Measurements from ENCODE around the gene SOWAHA. TPM values are rescaled to one million over a fixed set of nuclear protein-coding genes. Genes with fewer than 3 reads are reported as not detected.
"Not testable (repeated sequence)": the region's sequence is repeated elsewhere in the genome, so short reads cannot be mapped to it uniquely, and the experiment has no call there.

SOWAHA gene
- total RNA-seq, 4 donors from 2014 or later: 13.2 to 128 (median 97.5) TPM

- no peak overlapping the region for H3K27ac ChIP-seq
- TF ChIP-seq CTCF (IDR thresholded peaks at IDR 0.05) (no peak), POLR2A (IDR thresholded peaks at IDR 0.05) (no peak)
- DNase-seq: no peak
Measured at GRCh38 chr5:132853323-132853722, 40.2 kb downstream of the SOWAHA start.

GRCh38 chr5:132853790-132854189 is 40.7 kb downstream of the SOWAHA start:
- TF ChIP-seq POLR2A (IDR thresholded peaks at IDR 0.05): no peak
- no peak for TF ChIP-seq CTCF (IDR thresholded peaks at IDR 0.05)
- Histone ChIP-seq H3K27me3 (no peaks in the 10 kb centered on the region), H3K27ac (no peak overlapping the region), H3K9me3 (no peaks in the 10 kb centered on the region), H3K4me1 (no peaks in the 10 kb centered on the region), H3K36me3 (no peaks in the 10 kb centered on the region), H3K4me3 (no peak overlapping the region)
- no peak for DNase-seq

More at GRCh38 chr5:132853323-132853722, 40.2 kb downstream of the SOWAHA start:
- no peaks in the 10 kb centered on the region for H3K4me1 ChIP-seq
- no peaks in the 10 kb centered on the region for H3K9me3 ChIP-seq
- H3K4me3 ChIP-seq: no peak overlapping the region
- no peaks in the 10 kb centered on the region for H3K27me3 ChIP-seq
- H3K36me3 ChIP-seq: no peaks in the 10 kb centered on the region

- H3K9me3 ChIP-seq: no peaks in the 10 kb centered on the region
- H3K36me3 ChIP-seq: no peaks in the 10 kb centered on the region
- TF ChIP-seq CTCF (IDR thresholded peaks at IDR 0.05): no peak
- H3K27me3 ChIP-seq: no peaks in the 10 kb centered on the region
- H3K4me3 ChIP-seq: no peak overlapping the region
- DNase-seq: no peak
- H3K4me1 ChIP-seq: no peaks in the 10 kb centered on the region
- no peak overlapping the region for H3K27ac ChIP-seq
Measured at GRCh38 chr5:132854301-132854700, 41.2 kb downstream of the SOWAHA start.

- H3K27ac ChIP-seq, H3K9me3 ChIP-seq, H3K4me3 ChIP-seq, H3K36me3 ChIP-seq, DNase-seq, H3K4me1 ChIP-seq, H3K27me3 ChIP-seq: not testable (repeated sequence)
Measured at GRCh38 chr5:132854992-132855391, 41.9 kb downstream of the SOWAHA start.

GRCh38 chr5:132856011-132856410 is 42.9 kb downstream of the SOWAHA start:
- no peak for DNase-seq
- Histone ChIP-seq H3K27ac (no peak overlapping the region), H3K9me3 (no peaks in the 10 kb centered on the region), H3K4me3 (no peak overlapping the region), H3K27me3 (no peaks in the 10 kb centered on the region), H3K4me1 (no peaks in the 10 kb centered on the region), H3K36me3 (no peaks in the 10 kb centered on the region)
- TF ChIP-seq CTCF (IDR thresholded peaks at IDR 0.05) (no peak), POLR2A (IDR thresholded peaks at IDR 0.05) (no peak)

- TF ChIP-seq CTCF (IDR thresholded peaks at IDR 0.05) (no peak), POLR2A (IDR thresholded peaks at IDR 0.05) (no peak)
- Histone ChIP-seq H3K27me3 (no peaks in the 10 kb centered on the region), H3K27ac (no peak overlapping the region), H3K36me3 (no peaks in the 10 kb centered on the region), H3K4me3 (no peak overlapping the region), H3K4me1 (no peaks in the 10 kb centered on the region), H3K9me3 (no peaks in the 10 kb centered on the region)
- no peak for DNase-seq
Measured at GRCh38 chr5:132859889-132860437, 46.9 kb downstream of the SOWAHA start.
